Tongue (tissue), 2 donors: ENCODE measurements around the gene E2F8. TPM values are rescaled to one million over a fixed set of nuclear protein-coding genes. Genes with fewer than 3 reads are reported as not detected.

Source experiments
- DNase-seq: peaks from one replicate; pipeline ENCODE4 v3.0.0-alpha.2; 2015
- total RNA-seq: library from RNA; depleted of rRNA; stranded (reverse); fragments of >200 nt; gene quantifications from one replicate; pipeline ENCODE4 v1.2.3, GENCODE V29; 2014

E2F8 gene
- total RNA-seq, 1 donor from 2014 or later: 7.3 TPM

GRCh38 chr11:19220903-19221724, 19.6 kb downstream of the E2F8 start:
- no peak for DNase-seq

- DNase-seq: peak; percentile 97
These were observed 21.8 kb downstream of the E2F8 start for GRCh38 chr11:19218786-19219460.

GRCh38 chr11:19218216-19218615, 22.5 kb downstream of the E2F8 start:
- DNase-seq: no peak

GRCh38 chr11:19216709-19217374, 23.9 kb downstream of the E2F8 start:
- DNase-seq: no peak

- DNase-seq: no peak
These were observed 24.7 kb downstream of the E2F8 start for GRCh38 chr11:19216021-19216420.

GRCh38 chr11:19209617-19210370, 31.0 kb downstream of the E2F8 start:
- no peak for DNase-seq

- no peak for DNase-seq
These were observed 31.7 kb downstream of the E2F8 start for GRCh38 chr11:19208959-19209546.

GRCh38 chr11:19208181-19208580, 32.6 kb downstream of the E2F8 start:
- no peak for DNase-seq

GRCh38 chr11:19204836-19205235, 35.9 kb downstream of the E2F8 start:
- no peak for DNase-seq

- peak; percentile 78 for DNase-seq
These were observed 38.8 kb downstream of the E2F8 start, which contains the start of gene CSRP3 for GRCh38 chr11:19201737-19202605. CSRP3 (minus strand) TSS chr11:19201983; CDS start chr11:19192448, 9,535 bp downstream.

- peak; percentile 61 for DNase-seq
These were observed 40.1 kb downstream of the E2F8 start for GRCh38 chr11:19200410-19201201.

GRCh38 chr11:19199771-19200170, 41.0 kb downstream of the E2F8 start:
- no peak for DNase-seq

- DNase-seq: no peak
These were observed 41.7 kb downstream of the E2F8 start for GRCh38 chr11:19199048-19199447.

- peak; percentile 63 for DNase-seq
These were observed 44.3 kb downstream of the E2F8 start for GRCh38 chr11:19196432-19196831.

- no peak for DNase-seq
These were observed 46.0 kb downstream of the E2F8 start for GRCh38 chr11:19194620-19195308.

GRCh38 chr11:19193916-19194315, 46.8 kb downstream of the E2F8 start:
- DNase-seq: no peak

GRCh38 chr11:19191530-19192169, 49.1 kb downstream of the E2F8 start:
- no peak for DNase-seq

GRCh38 chr11:19187833-19188258, 52.9 kb downstream of the E2F8 start:
- DNase-seq: no peak
